PC-9 (cell line): ENCODE results near the gene TRABD2B. TPM values are rescaled to one million over a fixed set of nuclear protein-coding genes. Genes with fewer than 3 reads are reported as not detected.

Source experiments
- BruUV-seq: library from RNA; stranded (reverse); fragments of 400-500 nt; replicated peaks from 2 replicates; lab custom pipeline; 2021; lab: Mats Ljungman, UMichigan
- CTCF ChIA-PET: fragments of 300-600 bp; sonication (Branson Sonifier 250); formaldehyde crosslinking; loops from one replicate; lab custom pipeline; 2022; ENCODE audit warnings: antibody characterized with exemption; lab: Charles Lee
- POLR2A ChIA-PET: fragments of 300-600 bp; sonication (Branson Sonifier 250); formaldehyde crosslinking; loops from one replicate; lab custom pipeline; 2022; ENCODE audit warnings: antibody characterized with exemption; ENCODE audit not compliant: unreplicated experiment; lab: Charles Lee
- DNase-seq, 2 experiments: peaks; one replicate each; pipeline versions ENCODE4 v3.0.0 to v3.0.0-alpha.2; 2015 to 2022; ENCODE audit warnings: mixed read lengths in 1 of 2
- H2AFZ ChIP-seq: fragments of 200-600 bp; sonication (generic); 2 replicates; pipeline ENCODE4 v1.8.1; 2017; ENCODE audit warnings: antibody characterized with exemption
- H3F3A ChIP-seq: fragments of 200-600 bp; sonication (generic); 2 replicates; pipeline ENCODE4 v1.8.1; 2017; ENCODE audit warnings: antibody characterized with exemption, mild to moderate bottlenecking, low read depth; ENCODE audit not compliant: insufficient read depth
- H3K27ac ChIP-seq: fragments of 200-600 bp; sonication (generic); 2 replicates; pipeline ENCODE4 v1.6.1; 2016; ENCODE audit warnings: mixed run types
- H3K27me3 ChIP-seq: fragments of 200-600 bp; sonication (generic); 2 replicates; pipeline ENCODE4 v1.6.1; 2016; ENCODE audit warnings: low read depth, mixed run types; ENCODE audit not compliant: insufficient read depth
- H3K36me3 ChIP-seq: fragments of 200-600 bp; sonication (generic); 2 replicates; pipeline ENCODE4 v1.6.1; 2016; ENCODE audit warnings: low read depth, mixed run types
- H3K4me1 ChIP-seq: fragments of 200-600 bp; sonication (generic); replicated peaks from 2 replicates; pipeline ENCODE4 v1.6.1; 2016; ENCODE audit warnings: mixed run types; ENCODE audit not compliant: insufficient read depth
- H3K4me2 ChIP-seq: fragments of 200-600 bp; sonication (generic); 2 replicates; pipeline ENCODE4 v1.6.1; 2017; ENCODE audit warnings: mixed run types
- H3K4me3 ChIP-seq: fragments of 200-600 bp; sonication (generic); 2 replicates; pipeline ENCODE4 v1.6.1; 2016; ENCODE audit warnings: mixed run types
- H3K79me2 ChIP-seq: fragments of 200-600 bp; sonication (generic); 2 replicates; pipeline ENCODE4 v1.6.1; 2017; ENCODE audit warnings: low read depth, mixed run types
- H3K9me2 ChIP-seq: fragments of 200-600 bp; sonication (generic); 2 replicates; pipeline ENCODE4 v1.8.1; 2017; ENCODE audit warnings: mild to moderate bottlenecking; ENCODE audit not compliant: insufficient read depth
- H3K9me3 ChIP-seq: fragments of 200-600 bp; sonication (generic); 2 replicates; pipeline ENCODE4 v1.8.1; 2016; ENCODE audit warnings: low read depth; ENCODE audit not compliant: insufficient read depth
- H4K20me1 ChIP-seq: fragments of 200-600 bp; sonication (generic); 2 replicates; pipeline ENCODE4 v1.8.1; 2017; ENCODE audit not compliant: insufficient read depth
- CTCF ChIP-seq: fragments of 200-600 bp; sonication (generic); conservative IDR thresholded peaks from 2 replicates; pipeline ENCODE4 v1.6.1; 2017; ENCODE audit warnings: mixed run types, antibody characterized with exemption, mild to moderate bottlenecking, moderate library complexity
- EZH2 ChIP-seq: fragments of 200-600 bp; sonication (generic); IDR thresholded peaks from 2 replicates; pipeline ENCODE4 v1.8.0; 2017; ENCODE audit warnings: antibody characterized with exemption, low read depth
- intact Hi-C: fragments of 100-400 bp; cut with micrococcal nuclease; formaldehyde crosslinking; loops from one replicate; pipeline ENCODE4 v1.10.0; 2022; ENCODE audit not compliant: unreplicated experiment
- total RNA-seq: library from RNA; stranded (reverse); gene quantifications from 2 replicates; pipeline ENCODE4 v1.2.3, GENCODE V29; 2021

Gene TRABD2B
- total RNA-seq, 1 experiment from 2014 or later, result not detected

- H3K4me3 ChIP-seq, result no peak overlapping the region
- no peaks in the 10 kb centered on the region for H3K79me2 ChIP-seq
- 0 out of 2 replicates have a peak, but pooled peaks cover 5% of the 10 kb centered on the region for H3K27me3 ChIP-seq
- no peak for TF ChIP-seq EZH2
- no peak for TF ChIP-seq CTCF
- H3K36me3 ChIP-seq, result no peaks in the 10 kb centered on the region
- no peaks in the 10 kb centered on the region for H3K9me3 ChIP-seq
- intact Hi-C loops, result no loop called here
- peaks cover 6% of the 10 kb centered on the region; the same call in 1 of the 2 replicates for H3F3A ChIP-seq
- peaks cover 23% of the 10 kb centered on the region; the same call in 1 of the 2 replicates for H3K4me1 ChIP-seq
- H3K9me2 ChIP-seq, result no peaks in the 10 kb centered on the region
- BruUV-seq, result no TSS peak
- H2AFZ ChIP-seq, result no peak overlapping the region
- no peak overlapping the region for H3K27ac ChIP-seq
- CTCF ChIA-PET, result no interaction called here
- no peak overlapping the region for H3K4me2 ChIP-seq
- no peak for DNase-seq
- H4K20me1 ChIP-seq, result no peaks in the 10 kb centered on the region; the same call in 1 of the 2 replicates
- POLR2A ChIA-PET, result no interaction called here
Observed at GRCh38 chr1:47810964-47811682, 186.1 kb downstream of the TRABD2B start.

GRCh38 chr1:47809301-47810084 lies 187.7 kb downstream of the TRABD2B start:
- Histone ChIP-seq H3K36me3 (no peaks in the 10 kb centered on the region), H3K27ac (no peak overlapping the region), H3K9me3 (no peaks in the 10 kb centered on the region), H3K4me2 (peak overlapping the region; percentile 48), H3F3A (peaks cover 6% of the 10 kb centered on the region; the same call in 1 of the 2 replicates), H3K27me3 (no peaks in the 10 kb centered on the region), H3K4me3 (no peak overlapping the region), H2AFZ (no peak overlapping the region; the same call in 1 of the 2 replicates), H4K20me1 (no peaks in the 10 kb centered on the region), H3K4me1 (peaks cover 23% of the 10 kb centered on the region; the same call in 1 of the 2 replicates), H3K79me2 (no peaks in the 10 kb centered on the region), H3K9me2 (no peaks in the 10 kb centered on the region)
- intact Hi-C loops, result no loop called here
- no TSS peak for BruUV-seq
- CTCF ChIA-PET, result no interaction called here
- POLR2A ChIA-PET, result no interaction called here
- peak in 1 of 2 experiments; percentile 68 for DNase-seq
- TF ChIP-seq CTCF (no peak), EZH2 (no peak)

- intact Hi-C loops, result no loop called here
- Histone ChIP-seq H3K4me1 (peaks cover 23% of the 10 kb centered on the region; the same call in 1 of the 2 replicates), H2AFZ (no peak overlapping the region), H3K79me2 (no peaks in the 10 kb centered on the region), H3K9me3 (no peaks in the 10 kb centered on the region), H3K27ac (no peak overlapping the region), H3K4me2 (no peak overlapping the region), H3K4me3 (no peak overlapping the region), H4K20me1 (no peaks in the 10 kb centered on the region), H3K9me2 (no peaks in the 10 kb centered on the region), H3K27me3 (no peaks in the 10 kb centered on the region), H3F3A (peaks cover 6% of the 10 kb centered on the region; the same call in 1 of the 2 replicates), H3K36me3 (no peaks in the 10 kb centered on the region)
- ChIA-PET CTCF (no interaction called here), POLR2A (no interaction called here)
- TF ChIP-seq EZH2 (no peak), CTCF (no peak)
- DNase-seq, result no peak
- BruUV-seq, result no TSS peak
Observed at GRCh38 chr1:47808612-47809011, 188.6 kb downstream of the TRABD2B start.
